ENCODE measurements around the gene DNAJC6.

- TF ChIP-seq CTCF (IDR thresholded peaks at IDR 0.05) = no peak
- TF ChIP-seq POLR2A (IDR thresholded peaks at IDR 0.05) = no peak
Observed at GRCh38 chr1:65417729-65418128, 108.4 kb downstream of the DNAJC6 start.

Data from esophagus squamous epithelium (tissue), 4 donors.